Measurements from ENCODE around the gene GFI1B. TPM values are rescaled to one million over a fixed set of nuclear protein-coding genes. Genes with fewer than 3 reads are reported as not detected.
"Not testable (repeated sequence)": the region's sequence is repeated elsewhere in the genome, so short reads cannot be mapped to it uniquely, and the experiment has no call there.

GFI1B gene
- total RNA-seq, 4 donors from 2014 or later: 0.11 TPM; not detected in 3

DNA sequence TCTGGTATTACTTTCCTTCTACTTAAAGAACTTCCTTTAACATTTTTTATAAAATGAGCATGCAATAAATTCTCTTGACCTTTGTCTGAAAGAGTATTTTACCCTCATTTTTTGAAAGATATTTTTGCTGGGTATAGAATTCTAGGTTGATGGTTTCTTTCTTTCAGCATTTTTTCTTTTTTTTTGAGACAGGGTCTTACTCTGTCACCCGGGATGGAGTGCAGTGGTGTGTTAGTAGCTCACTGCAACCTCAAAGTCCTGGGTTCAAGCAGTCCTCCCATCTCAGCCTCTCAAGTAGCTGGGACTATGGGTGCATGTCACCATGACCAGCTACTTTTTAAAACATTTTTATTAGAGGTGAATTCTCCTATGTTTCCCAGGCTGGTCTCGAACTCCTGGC, 23.4 kb upstream of the GFI1B start:
- Histone ChIP-seq H3K27ac (no peak overlapping the region), H3K9me3 (no peaks in the 10 kb centered on the region), H3K4me3 (replicated peaks in 1 of 3) (no peak overlapping the region), H3K4me1 (no peaks in the 10 kb centered on the region), H3K36me3 (no peaks in the 10 kb centered on the region), H3K27me3 (no peaks in the 10 kb centered on the region)
- intact Hi-C loops (cut with DNase I): no loop called here
- DNase-seq: no peak
- TF ChIP-seq, protein P1, sequence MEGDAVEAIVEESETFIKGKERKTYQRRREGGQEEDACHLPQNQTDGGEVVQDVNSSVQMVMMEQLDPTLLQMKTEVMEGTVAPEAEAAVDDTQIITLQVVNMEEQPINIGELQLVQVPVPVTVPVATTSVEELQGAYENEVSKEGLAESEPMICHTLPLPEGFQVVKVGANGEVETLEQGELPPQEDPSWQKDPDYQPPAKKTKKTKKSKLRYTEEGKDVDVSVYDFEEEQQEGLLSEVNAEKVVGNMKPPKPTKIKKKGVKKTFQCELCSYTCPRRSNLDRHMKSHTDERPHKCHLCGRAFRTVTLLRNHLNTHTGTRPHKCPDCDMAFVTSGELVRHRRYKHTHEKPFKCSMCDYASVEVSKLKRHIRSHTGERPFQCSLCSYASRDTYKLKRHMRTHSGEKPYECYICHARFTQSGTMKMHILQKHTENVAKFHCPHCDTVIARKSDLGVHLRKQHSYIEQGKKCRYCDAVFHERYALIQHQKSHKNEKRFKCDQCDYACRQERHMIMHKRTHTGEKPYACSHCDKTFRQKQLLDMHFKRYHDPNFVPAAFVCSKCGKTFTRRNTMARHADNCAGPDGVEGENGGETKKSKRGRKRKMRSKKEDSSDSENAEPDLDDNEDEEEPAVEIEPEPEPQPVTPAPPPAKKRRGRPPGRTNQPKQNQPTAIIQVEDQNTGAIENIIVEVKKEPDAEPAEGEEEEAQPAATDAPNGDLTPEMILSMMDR (IDR thresholded peaks at IDR 0.05): no peak
- TF ChIP-seq POLR2A (IDR thresholded peaks at IDR 0.05): no peak
- WGBS, 2 donors: 81 to 90% methylated on average over 2 of the region's 2 CpGs

- Histone ChIP-seq H3K4me3 (replicated peaks in 1 of 3) (no peak overlapping the region), H3K27ac (no peak overlapping the region), H3K27me3 (no peaks in the 10 kb centered on the region), H3K4me1 (no peaks in the 10 kb centered on the region), H3K9me3 (no peaks in the 10 kb centered on the region), H3K36me3 (no peaks in the 10 kb centered on the region)
- intact Hi-C loops (cut with DNase I): no loop called here
- DNase-seq: no peak
- TF ChIP-seq, protein P1 (IDR thresholded peaks at IDR 0.05): no peak
- TF ChIP-seq POLR2A (IDR thresholded peaks at IDR 0.05): no peak
- 68 to 69% methylated on average over 2 of the region's 2 CpGs for WGBS, 2 donors
These were observed 22.7 kb upstream of the GFI1B start for GRCh38 chr9:132955768-132956167.

DNA sequence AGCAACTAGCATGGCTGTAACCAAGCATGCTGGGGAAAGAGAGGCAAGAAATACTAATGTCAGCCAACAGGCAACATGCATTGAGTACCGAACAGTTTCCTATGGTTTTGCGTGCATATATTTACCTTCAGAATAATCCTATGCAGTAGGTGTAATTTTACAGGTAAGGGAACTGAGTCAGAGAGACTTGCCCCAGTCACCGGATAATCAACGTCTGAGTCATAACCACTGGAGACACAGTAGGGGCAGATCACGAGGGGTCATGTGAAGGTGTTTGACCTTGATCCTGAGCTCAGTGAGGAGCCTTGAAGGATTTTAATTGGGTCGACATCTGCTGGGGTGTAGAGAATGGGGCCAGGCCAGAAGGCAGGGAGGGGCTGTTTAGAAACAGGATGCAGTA, 20.7 kb upstream of the GFI1B start:
- no peak overlapping the region for H3K4me3 ChIP-seq (replicated peaks in 1 of 3)
- H3K27me3 ChIP-seq: no peaks in the 10 kb centered on the region
- no peak overlapping the region for H3K27ac ChIP-seq
- TF ChIP-seq, protein P1 (IDR thresholded peaks at IDR 0.05): no peak
- TF ChIP-seq POLR2A (IDR thresholded peaks at IDR 0.05): no peak
- intact Hi-C loops (cut with DNase I): no loop called here
- no peaks in the 10 kb centered on the region for H3K4me1 ChIP-seq
- H3K36me3 ChIP-seq: no peaks in the 10 kb centered on the region
- no peak for DNase-seq
- H3K9me3 ChIP-seq: no peaks in the 10 kb centered on the region
- WGBS, 2 donors: 85 to 89% methylated on average over 6 of the region's 6 CpGs

GRCh38 chr9:132961002-132961401, 17.5 kb upstream of the GFI1B start:
- DNase-seq: no peak
- H3K27ac ChIP-seq: no peak overlapping the region
- no peaks in the 10 kb centered on the region for H3K4me1 ChIP-seq
- no peaks in the 10 kb centered on the region for H3K9me3 ChIP-seq
- WGBS, 2 donors: 78 to 82% methylated on average over 6 of the region's 6 CpGs
- no peaks in the 10 kb centered on the region for H3K36me3 ChIP-seq
- intact Hi-C loops (cut with DNase I): no loop called here
- no peaks in the 10 kb centered on the region for H3K27me3 ChIP-seq
- TF ChIP-seq POLR2A (IDR thresholded peaks at IDR 0.05): no peak
- TF ChIP-seq, protein P1 (IDR thresholded peaks at IDR 0.05): no peak
- no peak overlapping the region for H3K4me3 ChIP-seq (replicated peaks in 1 of 3)

DNA sequence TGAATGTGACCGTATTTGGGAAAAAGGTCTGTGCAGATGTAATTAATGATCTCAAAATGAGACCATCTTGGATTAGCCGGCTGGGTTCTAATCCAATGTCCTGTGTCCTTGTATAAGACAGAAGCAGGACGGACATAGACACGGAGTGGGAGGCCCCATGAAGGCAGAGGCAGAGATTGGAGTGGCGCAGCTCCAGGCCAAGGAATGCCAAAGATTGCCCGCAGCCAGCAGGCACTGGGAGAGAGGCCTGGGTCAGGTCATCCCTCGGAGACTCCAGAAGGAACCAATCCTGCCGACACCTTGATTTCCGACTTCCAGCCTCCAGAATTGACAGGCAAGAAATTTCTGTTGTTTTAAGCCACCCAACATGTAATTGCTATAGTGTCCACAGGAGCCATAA, 13.0 kb upstream of the GFI1B start:
- H3K9me3 ChIP-seq: no peaks in the 10 kb centered on the region
- no peak for DNase-seq
- H3K27ac ChIP-seq: no peak overlapping the region
- WGBS, 2 donors: 86 to 89% methylated on average over 9 of the region's 9 CpGs
- H3K36me3 ChIP-seq: no peaks in the 10 kb centered on the region
- TF ChIP-seq, protein P1 (IDR thresholded peaks at IDR 0.05): no peak
- no peak for TF ChIP-seq POLR2A (IDR thresholded peaks at IDR 0.05)
- intact Hi-C loops (cut with DNase I): no loop called here
- no peaks in the 10 kb centered on the region for H3K4me1 ChIP-seq
- no peaks in the 10 kb centered on the region for H3K27me3 ChIP-seq
- no peak overlapping the region for H3K4me3 ChIP-seq (replicated peaks in 1 of 3)

DNA sequence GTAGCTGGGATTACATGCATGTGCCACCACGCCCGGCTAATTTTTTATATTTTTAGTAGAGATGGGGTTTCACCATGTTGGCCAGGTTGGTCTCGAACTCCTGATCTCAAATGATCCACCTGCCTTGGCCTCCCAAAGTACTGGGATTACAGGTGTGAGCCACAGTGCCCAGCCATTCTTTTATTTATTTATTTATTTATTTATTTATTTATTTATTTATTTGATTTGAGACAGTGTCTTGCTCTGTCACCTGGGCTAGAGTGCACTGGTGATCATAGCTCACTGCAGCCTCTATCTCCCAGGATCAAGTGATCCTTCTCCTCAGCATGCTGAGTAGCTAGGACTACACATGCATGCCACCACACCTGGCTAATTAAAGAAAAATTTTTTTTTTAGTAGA, 10.6 kb upstream of the GFI1B start:
- H3K27me3 ChIP-seq; H3K4me3 ChIP-seq (replicated peaks in 1 of 3); H3K4me1 ChIP-seq; H3K27ac ChIP-seq; DNase-seq; H3K9me3 ChIP-seq; H3K36me3 ChIP-seq; intact Hi-C loops (cut with DNase I): not testable (repeated sequence)
- WGBS, 2 donors: 93 to 97% methylated on average over 3 of the region's 3 CpGs

All from thyroid gland (tissue), 4 donors.